GM12875 (cell line): ENCODE data around the gene S100B.

Experiments
- H3K4me3 ChIP-seq: one replicate; pipeline ENCODE4 v1.5.1; 2011; ENCODE audit warnings: low read depth, low read length, control low read depth
- TF ChIP-seq, protein P1 (sequence below): IDR thresholded peaks from 2 replicates; pipeline ENCODE4 v1.5.1; 2011; ENCODE audit warnings: low read depth, mild to moderate bottlenecking, control low read depth, inconsistent platforms, low read length, moderate library complexity, borderline replicate concordance; ENCODE audit not compliant: insufficient read depth

The S100B gene

DNA sequence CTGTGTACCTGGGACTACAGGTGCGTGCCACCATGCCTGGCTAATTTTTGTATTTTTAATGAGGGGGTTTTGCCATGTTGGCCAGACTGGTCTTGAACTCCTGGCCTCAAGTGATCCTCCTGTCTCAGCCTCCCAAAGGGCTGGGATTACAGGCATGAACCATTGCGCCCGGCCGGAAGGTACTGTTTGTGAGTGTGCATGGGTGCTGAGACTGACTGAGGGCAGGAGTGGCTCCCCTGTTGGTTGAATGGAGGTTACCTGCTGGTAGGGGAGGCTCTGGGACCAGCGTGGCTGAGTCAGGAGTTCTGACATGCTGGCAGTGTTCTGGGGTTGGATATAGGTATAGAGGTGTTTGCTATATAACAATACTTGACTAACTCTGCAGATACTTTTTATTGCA, 41.0 kb upstream of the S100B start:
- TF ChIP-seq, protein P1, sequence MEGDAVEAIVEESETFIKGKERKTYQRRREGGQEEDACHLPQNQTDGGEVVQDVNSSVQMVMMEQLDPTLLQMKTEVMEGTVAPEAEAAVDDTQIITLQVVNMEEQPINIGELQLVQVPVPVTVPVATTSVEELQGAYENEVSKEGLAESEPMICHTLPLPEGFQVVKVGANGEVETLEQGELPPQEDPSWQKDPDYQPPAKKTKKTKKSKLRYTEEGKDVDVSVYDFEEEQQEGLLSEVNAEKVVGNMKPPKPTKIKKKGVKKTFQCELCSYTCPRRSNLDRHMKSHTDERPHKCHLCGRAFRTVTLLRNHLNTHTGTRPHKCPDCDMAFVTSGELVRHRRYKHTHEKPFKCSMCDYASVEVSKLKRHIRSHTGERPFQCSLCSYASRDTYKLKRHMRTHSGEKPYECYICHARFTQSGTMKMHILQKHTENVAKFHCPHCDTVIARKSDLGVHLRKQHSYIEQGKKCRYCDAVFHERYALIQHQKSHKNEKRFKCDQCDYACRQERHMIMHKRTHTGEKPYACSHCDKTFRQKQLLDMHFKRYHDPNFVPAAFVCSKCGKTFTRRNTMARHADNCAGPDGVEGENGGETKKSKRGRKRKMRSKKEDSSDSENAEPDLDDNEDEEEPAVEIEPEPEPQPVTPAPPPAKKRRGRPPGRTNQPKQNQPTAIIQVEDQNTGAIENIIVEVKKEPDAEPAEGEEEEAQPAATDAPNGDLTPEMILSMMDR: no peak
- H3K4me3 ChIP-seq: no peak overlapping the region

DNA sequence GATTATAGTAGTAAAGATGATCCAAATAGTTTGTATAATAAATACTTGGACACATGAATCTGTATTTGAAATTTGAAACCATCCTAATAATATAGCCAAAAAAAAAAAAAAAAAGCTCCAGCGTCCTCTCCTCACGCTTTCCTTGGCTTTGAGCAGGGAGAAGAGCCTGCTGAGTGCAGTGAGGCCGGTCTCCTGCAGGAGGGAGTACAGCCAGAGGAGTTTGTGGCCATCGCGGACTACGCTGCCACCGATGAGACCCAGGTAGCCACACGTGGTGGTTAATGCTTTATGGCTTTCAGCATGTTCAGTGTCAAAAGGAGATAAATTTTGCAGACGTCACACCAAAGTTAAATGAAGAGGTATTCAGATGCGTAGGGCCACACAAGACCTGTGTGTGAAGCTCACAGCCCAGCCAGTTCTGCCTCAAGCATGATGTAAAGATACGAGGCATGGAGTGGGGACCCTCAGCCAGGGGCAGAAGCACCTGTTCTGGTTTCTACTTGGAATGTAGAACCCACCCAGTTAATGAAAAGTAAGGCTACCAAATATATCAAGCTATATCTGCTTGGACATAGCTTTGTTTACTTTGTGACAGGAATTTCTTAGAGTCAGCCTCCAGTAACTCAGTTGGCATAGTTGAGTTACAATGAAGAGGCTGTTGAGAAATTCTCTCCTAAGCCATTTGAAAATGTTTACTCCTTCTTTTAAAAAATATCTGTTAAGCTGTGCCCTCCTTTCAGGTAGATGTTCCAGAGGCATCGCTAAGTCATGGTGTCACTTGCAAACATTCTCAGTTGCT, 38.7 kb upstream of the S100B start:
- TF ChIP-seq, protein P1: no peak
- H3K4me3 ChIP-seq: no peak overlapping the region

DNA sequence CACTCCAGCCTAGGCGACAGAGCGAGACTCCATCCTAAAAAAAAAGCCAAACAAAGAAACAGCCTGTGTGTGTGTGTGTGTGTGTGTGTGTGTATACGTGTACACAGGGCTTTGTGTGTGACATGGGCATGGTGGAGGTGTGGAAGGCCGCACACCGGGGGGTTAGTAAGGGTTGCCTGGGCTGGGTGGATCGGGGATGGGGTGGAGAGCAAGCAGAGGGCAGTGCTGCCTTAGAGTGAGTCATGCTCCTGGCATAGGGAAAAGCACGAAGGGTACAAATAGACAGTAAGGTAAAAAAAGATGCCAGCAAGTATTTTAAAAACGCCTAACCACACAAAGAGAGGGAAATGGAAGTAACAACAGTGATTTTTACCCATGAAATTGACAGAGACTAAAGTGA, 36.8 kb upstream of the S100B start:
- TF ChIP-seq, protein P1: no peak
- H3K4me3 ChIP-seq: no peak overlapping the region

DNA sequence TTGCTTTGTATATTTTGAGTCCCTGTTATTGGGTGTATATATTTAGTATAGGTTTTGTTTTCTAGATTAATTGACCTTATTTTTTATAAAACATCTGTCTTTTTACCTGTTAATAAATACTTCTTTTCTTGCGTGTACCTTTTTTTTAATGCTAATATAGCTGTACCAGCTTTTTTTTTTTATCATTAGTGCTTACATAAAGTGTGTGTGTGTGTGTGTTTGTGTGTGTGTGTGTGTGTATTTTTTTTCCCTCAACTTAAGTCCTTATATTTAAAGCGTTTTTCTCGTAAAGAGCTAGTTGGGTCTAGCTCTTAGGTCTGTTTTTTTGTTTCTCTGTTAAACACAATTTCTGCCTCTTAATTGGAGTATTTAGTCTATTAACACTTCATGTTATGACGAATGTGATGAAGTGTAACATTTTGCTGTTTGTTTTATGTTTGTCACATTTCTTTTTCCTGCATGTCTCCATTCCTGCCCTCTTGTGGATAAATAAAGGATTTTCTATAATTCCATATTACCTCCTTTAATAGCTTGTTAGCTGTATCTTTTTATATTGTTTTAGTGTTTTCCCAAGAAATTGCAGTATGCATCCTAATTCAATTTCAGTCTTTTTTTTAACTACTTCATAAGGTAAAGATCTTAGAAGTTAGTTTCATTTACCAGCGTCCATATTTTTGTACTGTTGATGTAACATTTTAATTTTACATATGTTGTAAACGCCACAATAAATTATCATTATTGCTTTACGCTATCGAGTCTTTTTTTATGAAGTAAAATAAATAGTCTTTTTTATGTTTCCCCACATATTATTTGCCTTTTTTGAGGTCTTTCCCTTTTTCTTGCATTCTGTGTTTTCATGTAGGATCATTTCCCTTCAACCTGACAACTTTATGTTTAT, 34.9 kb upstream of the S100B start:
- TF ChIP-seq, protein P1: no peak
- no peak overlapping the region for H3K4me3 ChIP-seq

DNA sequence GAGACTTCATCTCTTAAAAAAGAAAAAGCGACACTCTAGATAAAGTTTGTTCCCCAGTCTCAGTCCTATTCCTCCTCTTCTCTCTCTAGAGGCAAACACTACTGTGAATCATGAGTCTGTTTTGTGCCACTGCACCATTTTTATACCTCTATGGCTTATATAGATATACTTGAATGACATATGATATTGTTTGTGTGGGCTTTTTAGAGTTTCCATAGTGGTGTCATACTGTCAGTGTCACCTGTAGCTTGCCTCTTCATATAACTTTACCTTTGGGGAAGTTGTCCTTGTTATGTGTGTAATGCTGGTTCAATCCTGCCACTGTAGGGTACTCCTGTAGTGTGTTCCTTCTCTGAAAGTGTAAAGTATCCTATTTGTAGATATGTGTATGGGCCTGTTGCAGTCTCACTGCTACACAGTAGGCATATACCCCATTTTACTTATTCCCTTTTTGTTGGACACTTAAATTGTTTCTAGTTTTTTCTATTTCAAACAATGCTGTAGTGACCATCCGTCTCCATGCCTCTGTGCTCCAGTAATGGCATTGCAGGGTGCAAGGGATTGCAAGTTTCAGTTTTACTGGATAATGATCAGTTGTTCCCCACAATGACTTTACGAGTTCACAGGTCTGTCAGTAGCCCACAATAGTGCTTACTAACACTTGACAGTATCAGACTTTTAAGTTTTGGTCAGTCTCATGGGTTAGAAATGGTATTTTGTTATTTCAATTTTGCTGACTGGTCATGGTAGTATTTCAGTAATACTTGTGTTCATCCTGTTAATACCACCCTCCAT, 33.3 kb upstream of the S100B start:
- TF ChIP-seq, protein P1: no peak
- no peak overlapping the region for H3K4me3 ChIP-seq

DNA sequence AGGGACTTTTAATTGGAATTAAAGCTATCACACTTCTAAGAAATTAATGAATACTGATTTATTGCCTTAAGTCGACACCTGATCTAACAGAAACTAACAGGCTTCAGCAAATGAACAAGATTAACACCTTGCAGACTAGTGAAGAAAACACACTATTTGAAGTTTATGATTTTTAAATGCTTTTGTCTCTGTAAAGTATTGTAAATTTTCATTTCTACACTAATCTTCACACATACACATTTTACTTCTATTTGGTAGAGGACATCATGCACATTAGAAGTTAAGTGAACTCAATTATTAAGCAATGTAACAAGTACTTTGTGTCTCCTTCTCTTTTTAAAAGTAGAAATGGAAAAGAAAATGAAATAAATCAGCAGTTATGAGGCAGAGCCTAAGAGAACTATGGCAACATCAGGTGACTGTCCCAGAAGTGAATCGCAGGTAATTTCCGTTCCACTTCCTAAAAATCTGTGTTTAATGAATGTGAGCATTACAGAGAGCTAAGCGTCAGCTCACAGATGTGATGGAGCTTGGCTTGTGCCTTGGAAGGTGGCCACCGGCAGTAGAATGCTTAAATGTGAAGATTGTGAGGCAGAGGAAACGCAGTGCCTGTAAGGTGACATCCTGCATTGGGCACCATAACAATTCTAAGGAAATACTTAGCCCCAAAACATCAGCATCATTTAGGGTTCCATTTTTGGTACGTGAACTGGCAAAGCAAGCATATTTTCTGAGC, 31.8 kb upstream of the S100B start:
- TF ChIP-seq, protein P1: no peak
- H3K4me3 ChIP-seq: no peak overlapping the region
